ENCODE measurements around the gene FOCAD. TPM values are rescaled to one million over a fixed set of nuclear protein-coding genes. Genes with fewer than 3 reads are reported as not detected.

FOCAD gene
- total RNA-seq, 4 donors from 2014 or later = 15.7 to 39.9 (median 25.4) TPM

GRCh38 chr9:20726144-20726543 lies 42.1 kb downstream of the FOCAD start:
- no peak overlapping the region for H3K27ac ChIP-seq
- no peak overlapping the region for H3K4me3 ChIP-seq
- DNase-seq (ENCODE audit: low spot score in 2 of 2) = no peak
- TF ChIP-seq POLR2A (IDR thresholded peaks at IDR 0.05) (no peak), EP300 (IDR thresholded peaks at IDR 0.05) (no peak), CTCF (IDR thresholded peaks at IDR 0.05) (no peak)
- no peaks in the 10 kb centered on the region for H3K27me3 ChIP-seq
- peaks cover 0 to 8% (median 0%) of the 10 kb centered on the region in 3 donors for H3K36me3 ChIP-seq
- WGBS, 2 donors = 85 to 86% methylated on average over 2 of the region's 2 CpGs
- H3K4me1 ChIP-seq = peaks cover 0 to 11% (median 0%) of the 10 kb centered on the region in 4 donors
- no peaks in the 10 kb centered on the region for H3K9me3 ChIP-seq

GRCh38 chr9:20728493-20729220 lies 44.6 kb downstream of the FOCAD start:
- no peaks in the 10 kb centered on the region for H3K9me3 ChIP-seq
- DNase-seq (ENCODE audit: low spot score in 2 of 2) = no peak
- TF ChIP-seq CTCF (IDR thresholded peaks at IDR 0.05) (no peak), EP300 (IDR thresholded peaks at IDR 0.05) (no peak), POLR2A (IDR thresholded peaks at IDR 0.05) (no peak)

DNA sequence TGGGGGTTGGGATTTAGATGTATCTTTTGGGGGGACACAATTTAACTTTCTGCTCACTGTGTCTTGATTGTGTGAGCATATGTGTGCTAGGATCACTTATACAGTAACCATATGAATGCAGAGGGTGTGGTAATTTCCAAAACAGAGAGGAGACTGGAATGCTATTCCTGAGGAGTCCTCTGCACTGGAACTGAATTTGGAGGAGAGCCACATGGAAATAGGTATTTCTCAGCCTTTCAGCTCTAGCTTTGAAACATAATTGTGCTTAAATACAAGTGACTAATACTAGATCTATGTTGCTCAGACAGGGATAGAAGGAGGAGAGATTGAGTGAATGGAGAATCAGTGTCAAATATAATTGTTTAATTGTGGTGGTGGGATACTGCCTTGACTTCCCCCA lies 45.5 kb downstream of the FOCAD start:
- H3K4me3 ChIP-seq = no peak overlapping the region

More at GRCh38 chr9:20728493-20729220, 44.6 kb downstream of the FOCAD start:
- H3K27me3 ChIP-seq = no peaks in the 10 kb centered on the region
- H3K4me3 ChIP-seq = no peak overlapping the region
- H3K4me1 ChIP-seq = peaks cover 0 to 11% (median 0%) of the 10 kb centered on the region in 4 donors
- H3K27ac ChIP-seq = no peak overlapping the region
- H3K36me3 ChIP-seq = peaks cover 0 to 6% (median 0%) of the 10 kb centered on the region in 3 donors

GRCh38 chr9:20732118-20732517 lies 48.1 kb downstream of the FOCAD start:
- Histone ChIP-seq H3K36me3 (no peaks in the 10 kb centered on the region), H3K27me3 (no peaks in the 10 kb centered on the region), H3K9me3 (no peaks in the 10 kb centered on the region), H3K4me1 (peaks cover 0 to under 1% (median 0%) of the 10 kb centered on the region in 4 donors), H3K27ac (no peak overlapping the region), H3K4me3 (no peak overlapping the region)
- 73 to 81% methylated on average over 4 of the region's 4 CpGs for WGBS, 2 donors
- DNase-seq (ENCODE audit: low spot score in 2 of 2) = no peak
- TF ChIP-seq CTCF (IDR thresholded peaks at IDR 0.05) (no peak), POLR2A (IDR thresholded peaks at IDR 0.05) (no peak), EP300 (IDR thresholded peaks at IDR 0.05) (no peak)

More for the DNA sequence above, 45.5 kb downstream of the FOCAD start:
- TF ChIP-seq POLR2A (IDR thresholded peaks at IDR 0.05) (no peak), CTCF (IDR thresholded peaks at IDR 0.05) (no peak), EP300 (IDR thresholded peaks at IDR 0.05) (no peak)
- no peaks in the 10 kb centered on the region for H3K9me3 ChIP-seq
- DNase-seq (ENCODE audit: low spot score in 2 of 2) = no peak
- no peaks in the 10 kb centered on the region for H3K36me3 ChIP-seq
- H3K27me3 ChIP-seq = no peaks in the 10 kb centered on the region
- H3K27ac ChIP-seq = no peak overlapping the region
- peaks cover 0 to 11% (median 0%) of the 10 kb centered on the region in 4 donors for H3K4me1 ChIP-seq

DNA sequence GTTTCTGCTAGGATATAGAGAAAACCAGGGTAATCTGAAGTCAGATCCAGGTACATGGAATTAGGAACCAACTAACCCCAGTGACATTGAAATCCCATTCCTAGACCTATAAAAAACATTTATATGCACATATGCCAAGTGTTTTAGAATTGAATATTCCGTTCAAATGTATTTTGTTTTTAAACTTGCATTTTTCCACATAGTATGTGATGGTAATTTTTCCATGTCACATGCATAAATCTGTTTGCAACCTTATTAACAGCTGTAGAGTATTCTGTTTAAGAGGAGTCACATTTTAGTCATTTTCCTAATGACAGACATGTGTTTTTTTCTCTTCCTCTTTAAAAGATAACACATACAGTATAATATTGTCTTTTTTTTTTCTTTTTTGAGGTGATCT lies 50.2 kb downstream of the FOCAD start:
- TF ChIP-seq POLR2A (IDR thresholded peaks at IDR 0.05) = no peak
- TF ChIP-seq CTCF (IDR thresholded peaks at IDR 0.05) = no peak
- no peak for TF ChIP-seq EP300 (IDR thresholded peaks at IDR 0.05)
- H3K27me3 ChIP-seq = no peaks in the 10 kb centered on the region
- no peak overlapping the region for H3K4me3 ChIP-seq
- H3K36me3 ChIP-seq = peaks cover 0 to 14% (median 0%) of the 10 kb centered on the region in 3 donors
- H3K27ac ChIP-seq = no peak overlapping the region
- 83 to 86% methylated on average over 1 of the region's 1 CpG for WGBS, 2 donors
- no peaks in the 10 kb centered on the region for H3K9me3 ChIP-seq
- no peak for DNase-seq (ENCODE audit: low spot score in 2 of 2)
- H3K4me1 ChIP-seq = no peaks in the 10 kb centered on the region
